RPMI7951 (cell line): ENCODE results near the gene EHMT1. TPM values are rescaled to one million over a fixed set of nuclear protein-coding genes. Genes with fewer than 3 reads are reported as not detected.

Experiments used
- DNase-seq: peaks from one replicate; pipeline ENCODE4 v3.0.0-alpha.2; 2012; ENCODE audit warnings: low read depth
- total RNA-seq: library from RNA; depleted of rRNA; stranded (reverse); fragments of >200 nt; shearing (Covaris generic); gene quantifications from 2 replicates; pipeline ENCODE4 v1.2.3, GENCODE V29; 2014

The EHMT1 gene
- total RNA-seq, 1 experiment from 2014 or later: 11.5 TPM

GRCh38 chr9:137823986-137824771 lies 205.4 kb downstream of the EHMT1 start:
- no peak for DNase-seq

GRCh38 chr9:137825324-137825989 lies 206.7 kb downstream of the EHMT1 start:
- DNase-seq: no peak

DNA sequence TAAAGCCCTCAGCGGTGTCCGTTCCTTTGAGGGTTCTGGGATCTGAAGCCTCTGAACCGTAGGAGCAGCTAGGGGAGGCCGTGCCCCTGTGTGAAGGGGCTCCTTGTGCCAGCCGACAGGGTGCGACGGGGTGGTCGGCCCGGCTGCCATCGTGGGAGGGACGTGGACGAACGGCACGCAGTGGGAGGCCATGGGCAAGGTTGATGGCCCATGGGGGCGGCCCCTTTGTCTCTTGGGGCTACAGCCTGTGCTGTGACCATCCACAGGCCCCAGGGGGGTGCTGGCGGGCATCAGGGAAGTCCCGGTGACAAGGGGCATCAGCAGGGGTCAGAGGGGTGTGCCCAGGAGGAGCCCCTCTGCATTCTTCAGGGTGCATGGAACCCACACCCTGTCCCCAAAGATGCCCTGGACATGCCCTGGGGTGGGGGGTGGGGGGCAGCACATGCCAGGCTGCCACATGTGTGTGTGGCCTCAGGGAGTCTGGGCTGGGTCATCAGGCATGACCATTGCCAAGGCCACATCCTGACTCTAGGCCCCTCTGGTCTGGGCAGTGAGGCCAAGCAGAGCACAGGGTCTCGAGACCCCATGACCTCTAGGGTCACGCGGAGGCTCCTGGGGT lies 209.2 kb downstream of the EHMT1 start:
- DNase-seq: no peak

GRCh38 chr9:137828527-137829259 lies 209.9 kb downstream of the EHMT1 start:
- DNase-seq: peak; percentile 20

- no peak for DNase-seq
These were observed 210.6 kb downstream of the EHMT1 start for GRCh38 chr9:137829260-137829996.

GRCh38 chr9:137832191-137832700 lies 213.4 kb downstream of the EHMT1 start:
- no peak for DNase-seq

- DNase-seq: no peak
These were observed 214.2 kb downstream of the EHMT1 start for GRCh38 chr9:137832830-137833590.

GRCh38 chr9:137833721-137834613 lies 215.2 kb downstream of the EHMT1 start:
- DNase-seq: no peak

DNA sequence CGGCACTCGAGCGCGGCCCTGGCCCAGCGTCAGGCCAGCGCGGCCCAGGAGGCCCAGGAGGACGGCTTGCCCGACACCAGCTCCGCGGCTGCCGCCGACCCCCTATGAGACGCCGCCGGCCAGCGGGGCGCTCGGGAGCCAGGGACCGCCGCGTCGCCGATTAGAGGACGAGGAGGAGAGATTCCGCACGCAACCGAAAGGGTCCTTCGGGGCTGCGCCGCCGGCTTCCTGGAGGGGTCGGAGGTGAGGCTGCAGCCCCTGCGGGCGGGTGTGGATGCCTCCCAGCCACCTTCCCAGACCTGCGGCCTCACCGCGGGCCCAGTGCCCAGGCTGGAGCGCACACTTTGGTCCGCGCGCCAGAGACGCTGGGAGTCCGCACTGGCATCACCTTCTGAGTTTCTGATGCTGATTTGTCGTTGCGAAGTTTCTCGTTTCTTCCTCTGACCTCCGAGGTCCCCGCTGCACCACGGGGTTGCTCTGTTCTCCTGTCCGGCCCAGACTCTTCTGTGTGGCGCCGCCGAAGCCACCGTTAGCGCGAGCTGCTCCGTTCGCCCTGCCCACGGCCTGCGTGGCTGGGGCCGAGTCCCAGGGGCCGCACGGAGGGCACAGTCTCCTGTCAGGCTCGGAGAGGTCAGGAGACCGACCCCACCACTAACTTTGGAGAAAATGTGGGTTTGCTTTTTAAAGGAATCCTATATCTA lies 216.2 kb downstream of the EHMT1 start:
- DNase-seq: no peak

DNA sequence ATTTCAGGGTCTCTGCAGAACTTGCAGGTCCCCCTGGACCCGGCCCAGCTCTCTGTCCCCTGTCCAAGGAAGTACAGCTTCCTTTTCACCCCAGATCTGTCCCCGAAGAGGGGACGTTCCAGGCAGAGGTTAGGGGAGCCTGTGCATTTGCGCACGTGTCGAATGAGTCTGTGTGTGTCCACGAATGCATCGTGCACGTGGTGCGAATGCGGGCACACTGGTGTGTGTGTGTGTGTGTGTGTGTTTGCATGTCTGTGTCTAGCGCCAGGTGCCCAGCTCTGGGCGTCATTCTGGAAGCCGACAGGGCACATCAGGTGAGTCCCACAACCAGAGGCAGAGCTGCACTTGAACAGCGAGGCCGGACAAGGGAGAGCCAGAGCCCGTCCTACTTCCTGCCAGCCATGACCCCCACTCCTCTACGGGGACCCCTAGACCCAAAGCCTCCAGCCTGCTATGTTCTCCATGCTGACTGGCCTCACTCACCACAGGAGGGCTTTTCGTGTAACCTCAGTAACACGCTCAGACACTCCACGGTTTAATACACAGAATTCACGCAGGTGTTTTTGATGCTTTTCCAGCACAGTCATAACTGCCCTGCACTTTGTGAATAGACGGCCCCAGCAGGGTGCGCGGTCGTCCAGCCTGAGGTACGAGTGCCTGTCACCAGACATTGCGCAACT lies 217.5 kb downstream of the EHMT1 start:
- DNase-seq: no peak

GRCh38 chr9:137836831-137837241 lies 218.0 kb downstream of the EHMT1 start:
- DNase-seq: no peak

- DNase-seq: no peak
These were observed 218.8 kb downstream of the EHMT1 start for GRCh38 chr9:137837345-137838278.

- no peak for DNase-seq
These were observed 219.8 kb downstream of the EHMT1 start for GRCh38 chr9:137838576-137838975.

- DNase-seq: no peak
These were observed 224.6 kb downstream of the EHMT1 start for GRCh38 chr9:137843355-137843754.

GRCh38 chr9:137851516-137852267 lies 232.9 kb downstream of the EHMT1 start:
- no peak for DNase-seq

DNA sequence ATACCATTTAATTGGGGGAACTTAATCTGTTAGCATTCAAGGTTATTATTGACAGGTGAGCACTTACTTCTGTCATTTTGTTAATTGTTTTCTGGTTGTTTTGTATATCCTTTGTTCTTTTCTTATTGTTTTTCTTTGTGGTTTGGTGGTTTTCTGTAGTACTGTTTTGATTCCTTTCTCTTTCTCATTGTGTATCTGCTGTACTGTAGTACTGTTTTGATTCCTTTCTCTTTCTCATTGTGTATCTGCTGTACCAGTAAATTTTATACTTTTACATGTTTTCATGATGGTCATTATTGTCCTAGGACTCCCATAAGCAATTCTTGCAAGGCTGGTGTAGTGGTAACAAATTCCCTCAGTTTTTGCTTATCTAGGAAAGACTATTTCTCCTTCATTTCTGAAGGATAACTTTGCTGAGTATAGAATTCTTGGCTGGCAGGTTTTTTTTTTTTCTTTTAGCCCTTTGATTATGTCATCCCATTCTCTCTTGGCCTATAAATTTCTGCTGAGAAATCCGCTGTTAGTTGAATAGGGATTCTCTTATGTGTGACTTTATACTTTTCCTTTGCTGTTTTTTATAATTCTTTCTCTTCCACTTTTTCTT lies 234.7 kb downstream of the EHMT1 start:
- no peak for DNase-seq
